Thoracic aorta endothelial cell (primary cell): Measurements from ENCODE around the gene RAD51AP2. TPM values are rescaled to one million over a fixed set of nuclear protein-coding genes. Genes with fewer than 3 reads are reported as not detected.

Source experiments
- total RNA-seq: library from RNA; depleted of rRNA; stranded (reverse); fragments of >200 nt; gene quantifications from 2 replicates; pipeline ENCODE4 v1.2.3, GENCODE V29; 2012

RAD51AP2 gene
- total RNA-seq = not detected in 2 replicates

GRCh38 chr2:17518212-17519154 lies at the start of gene RAD51AP2:
Gene RAD51AP2 (minus strand): TSS chr2:17518440. CDS start chr2:17518415, 25 bp downstream.

GRCh38 chr2:17540093-17540812 lies 22.0 kb upstream of the RAD51AP2 start, which contains the start of gene VSNL1:
Gene VSNL1 (plus strand): TSS chr2:17540696. CDS start chr2:17592075, 51,379 bp downstream.

Other genes with a start within 250 kb of the RAD51AP2 start
- not detected in 2 replicates for gene VSNL1, start 22.3 kb upstream of the RAD51AP2 start, total RNA-seq
- 61.9 and 62.4 TPM in 2 replicates for gene SMC6, start 235.4 kb upstream of the RAD51AP2 start, total RNA-seq
- 33.2 and 43.4 TPM in 2 replicates for gene GEN1, start 235.7 kb upstream of the RAD51AP2 start, total RNA-seq